ENCODE data around the gene GALNT13.

Gene GALNT13

DNA sequence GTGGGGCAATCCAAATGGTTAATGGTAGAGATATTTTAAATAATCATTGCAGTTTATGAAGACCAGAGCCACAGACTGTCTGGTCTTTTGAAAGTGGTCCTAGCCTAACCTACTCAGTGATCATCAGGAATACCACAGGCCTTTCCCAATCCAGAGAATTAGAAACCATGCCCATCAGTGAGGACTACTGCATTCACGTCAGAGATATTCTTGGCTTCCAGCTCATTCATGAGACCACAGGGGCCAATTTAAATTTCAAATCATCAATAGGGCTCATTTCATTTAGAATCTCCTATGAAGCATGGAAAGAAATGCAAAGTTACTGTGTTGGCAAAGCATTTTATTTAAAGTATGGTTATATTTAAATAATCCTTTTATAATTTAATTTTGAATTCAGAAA, 464.5 kb downstream of the GALNT13 start:
- no peak for DNase-seq

DNA sequence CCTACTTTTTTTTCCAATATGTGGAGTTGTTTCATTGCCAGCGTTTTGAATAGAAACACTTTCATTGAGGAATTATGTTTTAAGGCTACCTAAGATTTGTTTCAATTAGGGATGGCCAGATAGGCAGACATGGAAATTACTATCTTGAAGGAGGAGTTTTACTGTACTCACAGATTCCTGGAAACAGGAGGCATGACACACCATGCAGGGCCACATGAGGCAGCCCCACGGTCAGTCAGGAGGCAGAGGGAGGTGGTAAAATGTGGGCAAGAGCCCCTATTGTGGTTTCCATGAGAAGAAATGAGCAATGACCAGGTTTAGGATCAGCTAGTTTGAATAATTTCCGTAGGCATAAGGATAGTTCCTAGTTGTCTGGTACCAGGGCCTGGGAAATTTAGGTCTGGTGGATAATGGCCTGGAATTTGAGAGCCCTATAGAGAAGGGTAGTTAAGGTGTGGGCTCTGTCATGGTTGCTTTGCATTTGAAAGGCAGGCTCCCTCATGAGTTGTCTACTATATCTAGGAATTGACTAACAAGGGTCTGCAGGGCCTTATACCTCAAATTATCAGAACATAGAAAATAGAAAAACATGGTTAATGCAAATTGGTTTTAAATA, 466.7 kb downstream of the GALNT13 start:
- no peak for DNase-seq

- no peak for DNase-seq
Observed at GRCh38 chr2:154343282-154343681, 471.6 kb downstream of the GALNT13 start.

DNA sequence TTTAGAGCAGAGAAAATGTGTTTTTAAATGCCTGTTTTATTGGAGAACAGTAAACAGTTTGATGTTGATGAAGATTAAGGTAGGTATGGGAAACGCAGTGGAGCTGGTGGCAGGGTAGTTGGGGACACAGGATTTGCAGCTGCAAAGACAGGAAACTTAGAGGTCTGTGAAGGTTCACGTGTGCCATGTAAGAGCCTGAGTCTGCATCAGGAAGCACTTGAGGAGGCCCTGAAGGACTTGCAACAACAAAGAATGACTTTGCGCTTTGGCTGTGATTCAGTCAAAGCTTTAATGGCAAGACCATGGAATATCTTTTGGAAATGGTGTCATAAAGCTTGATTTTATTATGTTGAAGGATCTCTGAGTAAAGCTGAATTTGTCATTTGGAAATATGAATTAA, 479.2 kb downstream of the GALNT13 start:
- no peak for DNase-seq

DNA sequence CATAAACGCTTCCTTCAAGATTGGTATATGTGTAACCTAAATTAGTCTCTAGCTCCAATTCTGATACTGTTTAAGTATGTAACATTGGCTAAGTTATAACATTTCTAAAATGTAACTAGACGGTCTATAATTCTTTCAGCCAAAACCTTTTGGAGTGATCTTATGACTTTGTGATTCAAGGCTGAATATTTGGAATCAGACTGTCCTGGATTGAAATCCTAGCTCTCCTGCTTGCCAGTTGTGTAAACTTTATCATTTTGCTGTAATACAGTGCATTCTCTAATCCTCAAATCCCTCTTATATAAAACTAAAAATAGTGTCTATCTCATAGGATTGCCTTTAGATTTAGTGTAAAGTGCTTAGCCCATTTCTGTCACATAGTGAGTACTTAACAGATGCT, 489.6 kb downstream of the GALNT13 start:
- no peak for DNase-seq

GRCh38 chr2:154368153-154368552, 496.4 kb downstream of the GALNT13 start:
- DNase-seq: no peak

- DNase-seq: no peak
Observed at GRCh38 chr2:154370873-154371272, 499.2 kb downstream of the GALNT13 start.

GRCh38 chr2:154374416-154374815, 502.7 kb downstream of the GALNT13 start:
- no peak for DNase-seq

GRCh38 chr2:154375579-154375931, 503.8 kb downstream of the GALNT13 start:
- no peak for DNase-seq

GRCh38 chr2:154381931-154382794, 510.4 kb downstream of the GALNT13 start:
- DNase-seq: no peak

DNA sequence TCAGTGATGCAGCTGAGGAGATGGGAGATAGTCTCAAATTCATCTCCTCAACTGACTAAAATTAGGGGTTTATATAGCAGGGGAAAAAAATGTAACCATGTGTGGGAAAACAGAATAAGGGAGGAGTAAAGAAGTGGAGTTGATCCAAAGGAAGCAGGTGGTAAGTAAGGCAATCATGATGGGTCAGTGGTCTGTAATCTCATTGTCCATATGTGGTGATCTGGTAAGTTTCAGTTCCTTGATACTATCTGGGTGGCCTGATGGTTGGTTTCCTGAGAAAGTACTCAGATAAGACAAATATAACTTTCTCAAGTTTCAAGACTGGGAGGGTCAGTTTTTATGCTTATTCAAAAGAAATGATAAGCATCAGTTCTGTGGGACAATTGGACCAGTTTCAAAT, 514.5 kb downstream of the GALNT13 start:
- DNase-seq: no peak

GRCh38 chr2:154391051-154391450, 519.3 kb downstream of the GALNT13 start:
- DNase-seq: no peak

DNA sequence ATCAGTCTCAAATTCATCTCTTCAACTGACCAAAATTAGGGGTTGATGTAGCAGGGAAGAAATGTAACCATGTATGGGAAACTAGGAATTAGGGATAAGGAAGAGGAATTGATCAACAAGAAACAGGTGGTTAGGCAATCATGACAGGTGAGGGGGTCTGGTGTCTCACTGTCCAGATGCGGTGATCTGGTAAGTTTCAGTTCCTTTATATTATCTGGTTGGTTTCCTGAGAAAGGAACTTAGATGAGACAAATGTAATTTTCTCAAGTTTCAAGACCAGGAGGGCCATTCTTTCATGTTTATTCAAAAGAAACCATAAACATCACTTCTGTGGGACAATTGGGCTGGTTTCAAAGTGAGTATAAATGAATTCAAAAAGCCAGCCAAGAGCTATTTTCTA, 520.5 kb downstream of the GALNT13 start:
- DNase-seq: no peak

DNA sequence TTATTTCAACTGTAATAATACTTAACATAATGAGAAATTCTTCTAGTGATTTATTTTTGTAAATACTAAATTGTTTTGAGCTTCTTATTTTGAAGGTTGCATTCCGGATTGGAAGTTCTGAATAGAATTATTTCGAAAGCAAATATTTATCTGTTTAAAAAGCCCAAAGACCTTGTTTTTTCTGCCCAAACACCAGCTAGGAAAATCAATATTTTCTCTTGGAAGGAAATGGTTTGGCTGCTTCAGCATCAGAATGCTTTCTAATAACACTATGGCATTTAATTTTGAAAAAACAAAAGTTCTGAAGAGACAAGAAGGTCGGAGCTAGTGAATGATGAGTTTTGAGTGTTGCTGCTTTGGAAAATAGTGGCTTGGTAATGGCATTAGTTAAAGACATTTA, 522.9 kb downstream of the GALNT13 start:
- DNase-seq: no peak

DNA sequence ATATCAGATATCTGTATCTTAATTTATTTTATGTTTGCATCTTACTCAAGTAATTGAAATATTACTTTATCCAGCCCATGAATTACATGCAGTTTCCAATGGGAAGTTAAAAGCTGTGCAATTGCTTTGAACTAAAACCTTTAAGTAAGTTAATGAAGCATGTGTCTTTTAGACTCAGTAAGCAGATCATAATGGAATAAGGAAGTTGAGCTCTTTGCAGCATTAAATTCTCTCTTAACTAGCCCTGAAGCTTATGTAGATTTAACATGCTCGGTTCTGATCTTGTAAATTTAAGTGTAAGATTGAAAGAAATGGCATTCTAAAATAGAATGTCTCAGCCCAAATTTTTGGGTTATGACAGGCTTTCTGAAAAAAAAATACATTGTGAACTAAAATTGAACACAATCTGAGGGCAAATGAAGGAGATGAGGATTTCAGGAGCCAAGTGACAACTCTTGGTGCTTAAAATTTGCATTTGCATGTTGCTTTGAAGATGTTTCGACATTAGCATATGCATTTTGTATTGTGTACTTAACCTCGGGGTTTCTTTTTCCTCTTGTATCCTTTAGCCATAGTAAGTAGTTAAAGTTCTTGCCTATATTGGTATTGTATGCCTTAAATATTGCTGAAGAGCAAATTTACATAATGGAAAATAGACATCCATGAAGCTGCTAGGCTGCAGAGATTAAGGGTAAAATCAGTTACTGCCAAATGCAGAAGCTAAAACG, 529.0 kb downstream of the GALNT13 start:
- DNase-seq: no peak

- DNase-seq: no peak
Observed at GRCh38 chr2:154402213-154402612, 530.5 kb downstream of the GALNT13 start.

DNA sequence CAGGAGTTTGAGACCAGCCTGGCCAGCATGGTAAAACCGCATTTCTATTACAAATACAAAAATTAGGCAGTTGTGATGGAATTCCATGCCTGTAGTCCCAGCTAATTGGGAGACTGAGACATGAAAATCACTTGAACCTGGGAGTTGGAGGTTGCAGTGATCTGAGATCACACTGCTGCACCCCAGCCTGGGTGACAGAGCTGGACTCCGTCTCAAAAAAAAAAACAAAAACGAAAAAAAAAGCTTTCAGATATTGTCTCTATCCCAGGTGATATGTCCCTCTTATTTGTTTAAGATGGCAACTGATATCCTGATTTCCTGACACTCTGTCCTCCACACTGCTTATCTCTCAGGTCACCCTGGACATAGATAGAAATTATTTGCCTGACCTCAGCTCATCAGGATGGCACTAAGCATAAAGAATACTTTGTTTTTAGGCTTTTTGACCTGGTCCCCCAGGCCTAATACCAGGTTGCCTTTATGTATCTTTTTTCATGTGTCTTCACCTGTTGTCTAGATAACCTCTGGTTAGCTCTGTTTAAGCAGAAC, 531.6 kb downstream of the GALNT13 start:
- no peak for DNase-seq

- DNase-seq: no peak
Observed at GRCh38 chr2:154408786-154409185, 537.1 kb downstream of the GALNT13 start.

- no peak for DNase-seq
Observed at GRCh38 chr2:154422251-154422650, 550.5 kb downstream of the GALNT13 start.

GRCh38 chr2:154425994-154426393, 554.3 kb downstream of the GALNT13 start:
- no peak for DNase-seq

DNA sequence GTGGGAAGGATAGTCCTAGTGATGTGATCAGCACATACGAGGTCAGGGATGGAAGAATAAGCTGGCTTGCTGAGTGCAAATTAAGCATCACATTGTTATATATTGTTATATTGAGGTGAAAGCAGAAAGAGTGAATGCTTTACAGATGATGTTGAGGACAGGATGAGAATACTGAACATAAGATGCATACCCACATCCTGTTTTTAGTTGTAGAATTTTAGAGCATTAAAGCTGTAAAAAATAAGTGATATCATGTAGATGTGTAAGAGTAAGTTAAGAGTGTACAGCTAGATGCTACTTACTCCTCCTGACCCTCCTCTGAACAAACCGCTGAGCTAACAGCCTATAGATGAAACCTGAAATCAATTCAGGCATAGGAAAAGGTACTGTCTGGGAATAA, 555.7 kb downstream of the GALNT13 start:
- DNase-seq: no peak

- no peak for DNase-seq
Observed at GRCh38 chr2:154428022-154428421, 556.3 kb downstream of the GALNT13 start.

DNA sequence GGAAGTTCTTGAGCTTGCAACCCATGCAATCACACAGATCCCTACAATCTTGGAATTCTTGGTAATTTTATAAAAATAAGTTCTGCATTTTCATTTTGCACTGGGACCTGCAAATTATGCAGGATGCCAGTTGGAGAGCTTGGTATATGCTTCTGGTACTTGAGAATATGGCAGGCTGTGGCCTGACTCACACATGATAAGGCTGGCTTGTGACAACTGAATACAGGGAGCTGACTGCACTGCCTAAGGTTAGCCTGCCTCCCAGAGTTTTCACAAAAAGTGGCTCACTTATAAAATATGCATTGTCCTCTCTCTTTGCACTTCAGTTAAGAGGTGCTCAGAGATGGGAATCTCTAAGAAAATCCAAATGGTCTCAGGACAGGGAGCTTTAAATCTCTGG, 561.3 kb downstream of the GALNT13 start:
- DNase-seq: no peak

GRCh38 chr2:154437104-154437503, 565.4 kb downstream of the GALNT13 start:
- no peak for DNase-seq

Measured in activated naive CD4-positive, alpha-beta T cell treated with Interleukin-2 at 50 U/mL for 16 hours (primary cell).